Suppressor macrophage (primary cell): ENCODE data around the gene FAM50B.

Experiments
- DNase-seq, 4 experiments: peaks; one replicate each; pipeline ENCODE4 v3.0.0-alpha.2; 2020 to 2022

Gene FAM50B

DNA sequence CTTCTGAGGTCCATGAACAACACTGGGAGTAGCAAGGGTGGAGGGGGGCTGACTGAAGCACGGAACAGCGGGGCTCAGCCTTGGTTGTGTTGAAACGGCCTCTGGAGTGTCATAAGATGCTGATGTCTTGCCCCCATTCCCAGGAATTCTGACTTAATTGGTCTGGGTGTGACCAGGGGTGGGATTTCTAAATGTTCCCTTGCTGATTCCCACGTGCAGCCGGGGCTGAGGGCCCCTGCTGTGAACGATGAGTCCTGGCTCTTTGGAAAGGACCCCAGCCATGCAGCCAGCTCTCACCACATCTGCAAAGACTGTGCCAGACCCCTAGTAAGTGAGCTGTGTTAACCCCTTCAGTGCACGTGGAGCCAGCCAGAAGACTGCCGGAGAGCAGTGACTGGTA, 28.6 kb upstream of the FAM50B start:
- no peak for DNase-seq

DNA sequence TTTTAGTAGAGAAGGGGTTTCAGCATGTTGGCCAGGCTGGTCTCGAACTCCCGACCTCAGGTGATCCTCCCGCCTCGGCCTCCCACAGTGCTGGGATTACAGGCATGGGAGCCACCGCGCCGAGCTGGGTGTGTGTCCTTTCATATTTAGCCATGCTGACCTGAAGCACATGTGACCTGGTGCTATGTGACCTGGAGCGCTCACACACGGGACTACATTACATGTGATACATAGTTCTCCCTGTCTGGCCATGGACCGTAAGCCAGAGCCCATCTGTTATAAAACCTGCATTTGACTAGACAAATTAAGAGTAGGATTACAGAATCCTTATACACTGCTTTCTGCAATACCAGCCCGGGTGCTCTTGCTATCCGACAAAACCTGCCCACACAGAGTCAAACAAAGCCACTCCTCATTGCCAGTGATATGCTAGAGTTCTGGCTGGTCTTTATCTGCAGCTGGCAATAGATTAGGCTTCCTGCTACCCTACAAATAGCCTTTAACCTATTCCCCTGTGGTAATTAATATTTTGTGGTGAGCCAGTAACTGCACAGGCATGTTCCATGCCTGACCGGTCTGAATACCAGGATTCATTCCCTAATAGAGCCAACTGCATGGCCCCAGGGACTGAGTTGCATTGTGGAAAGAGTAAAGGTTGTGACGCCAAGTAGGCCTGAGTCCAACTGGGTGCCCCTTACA, 26.3 kb upstream of the FAM50B start:
- no peak for DNase-seq

DNA sequence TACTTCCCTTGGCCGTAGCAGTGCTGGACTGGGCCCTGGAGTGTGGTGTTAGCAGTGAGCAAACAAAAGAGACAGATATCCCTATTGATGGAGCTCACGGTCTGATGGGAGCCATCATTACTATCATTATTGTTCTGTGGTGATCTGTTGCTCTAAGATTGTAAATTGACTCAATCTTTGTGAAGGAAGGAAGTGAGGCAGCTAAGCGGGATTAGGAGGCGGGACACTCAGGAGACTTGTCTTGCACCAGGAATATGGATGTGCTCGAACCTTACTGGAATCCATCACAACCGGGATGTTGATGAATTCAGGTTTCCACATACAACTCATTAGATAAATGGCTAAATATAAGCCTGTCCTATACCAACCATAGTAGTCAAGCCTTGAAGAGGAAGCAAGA, 25.5 kb upstream of the FAM50B start:
- no peak for DNase-seq

DNA sequence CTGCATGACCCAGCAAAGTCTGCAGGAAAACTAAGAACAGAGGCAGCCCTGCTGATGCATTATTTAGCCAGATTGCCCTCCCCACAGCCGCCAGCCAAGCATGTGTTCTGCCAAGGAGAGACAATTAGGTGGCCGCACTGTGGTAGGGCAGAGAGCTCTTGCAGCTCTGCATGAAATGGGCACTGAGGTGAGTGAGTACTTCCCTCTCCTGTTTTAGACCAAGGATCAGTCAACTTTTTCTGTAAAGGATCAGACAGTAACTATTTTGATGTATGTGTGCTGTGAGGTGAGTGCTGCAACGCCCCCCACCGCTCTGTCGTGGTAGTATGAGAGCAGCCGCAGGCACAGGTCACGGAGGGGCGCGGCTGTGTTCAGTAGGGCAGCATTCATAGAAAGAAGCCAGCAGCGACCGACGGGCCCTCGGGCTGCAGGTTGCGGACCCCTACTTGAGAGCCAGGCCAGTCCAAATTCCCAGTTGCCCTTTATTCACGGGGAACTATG, 23.8 kb upstream of the FAM50B start:
- DNase-seq = no peak

DNA sequence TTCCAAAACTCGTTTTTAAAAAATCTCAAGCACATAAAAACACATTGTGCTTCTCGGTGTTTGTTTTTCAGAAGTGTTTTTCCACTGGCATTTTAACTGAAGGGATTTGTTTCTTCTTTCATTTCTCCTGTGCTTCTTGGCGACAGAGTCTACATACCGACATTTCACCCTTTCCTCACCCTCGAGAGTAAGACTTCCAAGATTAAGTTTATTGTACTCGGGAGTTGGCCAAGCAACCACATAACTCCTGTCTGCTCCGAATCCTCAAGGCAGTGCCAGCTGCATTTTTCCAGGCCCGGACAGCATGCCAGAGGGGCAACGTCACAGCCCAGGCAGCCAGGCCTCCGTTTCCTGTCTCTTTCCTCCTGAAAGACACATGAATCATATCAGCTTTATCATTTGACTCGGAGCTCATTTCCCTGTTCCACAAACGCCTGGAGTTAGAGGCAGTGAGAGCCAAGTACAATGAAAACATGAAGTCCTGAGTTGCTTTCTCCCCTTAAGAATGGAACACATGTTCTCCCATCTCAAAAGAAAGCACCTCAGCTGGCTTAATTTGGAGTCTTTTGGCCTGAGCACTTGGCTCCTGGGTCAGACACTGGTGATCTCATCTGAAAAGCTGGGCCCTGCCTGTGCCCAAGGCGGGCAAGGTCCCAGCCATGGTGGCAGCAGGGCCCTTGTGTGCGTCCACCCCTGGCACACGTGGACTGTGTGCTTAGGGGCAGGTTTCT, 23.2 kb upstream of the FAM50B start:
- DNase-seq = no peak

DNA sequence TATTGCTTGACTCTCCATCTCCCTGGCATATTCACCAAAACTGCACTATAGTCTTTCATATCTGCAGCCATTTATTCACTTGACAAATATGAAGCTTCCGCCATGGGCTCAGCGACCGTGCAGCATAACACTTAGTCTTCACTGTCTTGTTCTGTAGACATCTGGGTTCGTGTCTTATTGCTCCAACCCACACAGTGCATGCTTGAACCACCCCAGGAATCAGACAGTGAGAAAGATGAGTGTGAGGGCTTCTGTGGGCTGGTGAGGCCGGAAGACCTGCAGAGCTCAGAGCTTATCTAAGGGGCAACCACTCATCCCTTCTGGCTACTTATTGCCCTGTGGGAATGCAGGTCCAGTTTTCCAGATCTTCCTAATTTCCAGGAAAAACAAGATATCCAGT, 19.9 kb upstream of the FAM50B start:
- no peak for DNase-seq

DNA sequence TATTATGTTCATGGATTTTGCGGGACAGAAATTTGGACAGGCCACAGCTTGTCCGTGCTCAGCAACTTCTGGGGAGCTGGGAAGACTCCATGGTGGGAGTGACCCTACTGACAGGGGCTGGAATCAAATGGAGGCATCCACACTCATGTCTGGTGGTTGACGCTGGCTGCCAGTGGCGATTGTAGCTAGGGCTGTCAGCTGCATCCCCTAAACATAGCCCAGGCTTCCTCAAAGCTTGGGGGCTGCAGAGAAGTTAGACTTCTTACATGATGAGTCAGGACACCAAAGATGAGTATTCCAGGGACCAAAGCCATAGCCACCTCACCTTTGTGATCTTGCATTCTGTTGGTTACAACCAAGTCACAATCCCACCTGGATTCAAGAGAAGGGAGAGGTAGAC, 18.4 kb upstream of the FAM50B start:
- DNase-seq = no peak

DNA sequence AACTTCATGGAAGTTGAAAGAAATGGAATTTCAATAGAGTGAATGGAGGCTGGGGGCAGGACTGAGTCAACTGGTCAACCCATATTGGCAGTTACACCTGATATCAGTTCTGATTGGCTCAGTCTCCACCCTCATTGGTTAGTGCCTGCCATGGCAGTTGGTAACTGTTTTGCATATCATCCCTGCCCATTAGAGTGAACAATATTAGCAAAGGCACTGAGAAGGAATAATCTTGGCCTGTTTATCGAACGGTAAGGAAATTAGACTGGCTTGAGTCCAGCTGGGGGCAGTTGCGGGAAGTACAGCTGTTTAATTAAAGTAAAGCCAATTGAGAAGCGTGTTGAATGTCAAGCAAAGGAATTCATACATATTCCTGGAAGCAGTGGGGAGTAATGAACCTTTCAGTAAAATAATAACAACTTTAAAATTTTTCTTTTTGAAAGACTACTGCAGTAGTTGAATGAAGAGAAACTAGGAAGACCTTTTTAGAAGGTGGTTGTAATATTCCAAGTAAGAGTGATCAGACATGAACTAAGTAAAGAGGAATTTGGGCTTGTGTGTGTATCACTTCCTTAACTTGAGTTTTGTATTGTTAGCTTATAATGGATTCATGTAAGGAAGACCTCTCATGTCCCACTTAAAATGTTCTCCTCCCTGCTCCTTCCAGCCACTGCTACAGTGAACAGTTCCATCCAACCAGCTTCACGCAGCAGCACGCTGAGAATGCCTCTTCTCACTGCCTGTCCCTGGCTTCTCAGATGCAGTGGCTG, 17.2 kb upstream of the FAM50B start:
- no peak for DNase-seq

DNA sequence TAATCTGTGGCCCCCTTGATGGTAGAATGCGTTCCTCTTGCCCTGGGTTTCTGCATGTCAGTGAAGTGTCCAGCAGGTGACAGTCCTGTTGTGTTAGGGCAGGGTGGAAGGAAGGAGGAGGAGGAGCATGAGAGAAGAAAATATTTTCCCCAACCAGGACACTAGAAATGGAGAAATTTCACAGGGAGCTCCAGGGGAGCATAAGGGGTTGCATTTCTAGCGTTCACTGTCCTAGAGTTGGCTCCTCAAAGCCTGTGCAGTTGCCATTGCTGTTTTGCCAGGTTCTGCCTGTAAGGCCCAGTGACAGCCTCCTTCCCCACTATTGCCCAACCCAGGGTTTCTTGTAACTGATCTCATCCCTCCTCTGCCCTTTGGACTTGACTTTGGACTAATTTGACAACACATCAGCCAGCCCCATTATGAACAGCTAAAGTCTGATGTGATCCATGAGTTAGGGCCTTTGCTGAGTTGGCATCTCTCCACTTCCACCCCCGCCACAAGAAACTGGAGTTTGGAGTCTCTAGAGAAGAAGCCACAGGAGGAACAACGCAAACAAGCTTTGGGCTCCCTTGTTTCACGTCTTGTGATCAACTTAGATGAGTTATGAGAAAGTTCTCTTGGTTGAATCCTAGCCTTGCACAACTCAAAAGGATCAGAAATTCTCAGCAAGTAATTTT, 14.0 kb upstream of the FAM50B start:
- peak; percentile 71 to 81 (median 76) for DNase-seq

DNA sequence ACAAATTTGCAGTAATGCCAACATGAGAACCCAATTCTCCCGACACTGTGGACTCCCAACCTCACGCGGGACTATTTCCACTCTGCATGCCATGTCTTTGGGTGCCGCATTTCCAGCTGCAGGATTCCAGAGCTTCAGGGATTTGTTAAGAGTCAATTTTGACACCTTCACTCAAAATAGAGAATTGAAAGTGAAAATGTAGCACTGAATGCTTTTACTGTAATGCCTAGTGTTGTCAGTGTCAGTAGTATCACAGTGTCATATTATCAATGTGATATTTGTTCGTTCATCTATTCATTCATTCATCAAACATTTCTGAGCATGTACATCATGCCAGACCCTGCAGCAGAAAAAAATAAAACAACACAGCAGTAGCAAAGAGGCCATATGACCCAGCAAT, 13.4 kb upstream of the FAM50B start:
- no peak for DNase-seq

DNA sequence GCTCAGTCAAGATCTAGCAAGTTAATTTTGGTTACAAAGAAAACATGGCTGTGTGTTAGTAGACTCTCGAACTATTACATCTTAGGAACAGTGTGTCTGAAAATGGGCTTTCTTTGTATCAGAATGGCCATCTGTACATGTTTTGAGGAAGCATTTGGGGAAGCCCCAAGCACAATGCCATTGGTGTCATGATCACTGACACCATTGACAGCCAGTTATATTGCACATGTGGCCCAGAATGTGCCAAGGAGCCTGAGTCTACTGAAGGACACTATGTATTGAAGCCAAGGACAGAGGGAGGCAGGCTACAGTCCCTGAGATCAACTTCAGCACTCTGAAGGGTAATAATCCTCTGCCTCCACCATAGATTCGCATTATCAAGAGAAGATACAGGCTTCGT, 12.6 kb upstream of the FAM50B start:
- DNase-seq = peak; percentile 41 to 52 (median 48)

DNA sequence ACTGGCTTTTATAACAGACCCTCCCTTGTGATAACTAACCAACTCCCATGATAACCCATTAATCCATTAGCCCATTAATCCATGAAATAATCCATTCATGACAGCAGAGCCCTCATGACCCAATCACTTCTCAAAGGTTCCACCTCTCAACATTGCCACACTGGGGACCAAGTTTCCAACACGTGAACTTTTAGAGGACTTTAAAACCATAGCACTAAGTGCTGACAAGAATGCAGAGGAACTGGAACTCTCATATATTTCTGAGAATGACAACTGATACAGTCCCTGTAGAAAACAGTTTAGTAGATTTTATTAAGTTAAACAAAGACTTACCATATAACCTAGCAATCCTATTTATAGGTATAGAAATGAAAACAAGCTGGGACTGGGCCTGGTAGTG, 11.4 kb upstream of the FAM50B start:
- DNase-seq = no peak

DNA sequence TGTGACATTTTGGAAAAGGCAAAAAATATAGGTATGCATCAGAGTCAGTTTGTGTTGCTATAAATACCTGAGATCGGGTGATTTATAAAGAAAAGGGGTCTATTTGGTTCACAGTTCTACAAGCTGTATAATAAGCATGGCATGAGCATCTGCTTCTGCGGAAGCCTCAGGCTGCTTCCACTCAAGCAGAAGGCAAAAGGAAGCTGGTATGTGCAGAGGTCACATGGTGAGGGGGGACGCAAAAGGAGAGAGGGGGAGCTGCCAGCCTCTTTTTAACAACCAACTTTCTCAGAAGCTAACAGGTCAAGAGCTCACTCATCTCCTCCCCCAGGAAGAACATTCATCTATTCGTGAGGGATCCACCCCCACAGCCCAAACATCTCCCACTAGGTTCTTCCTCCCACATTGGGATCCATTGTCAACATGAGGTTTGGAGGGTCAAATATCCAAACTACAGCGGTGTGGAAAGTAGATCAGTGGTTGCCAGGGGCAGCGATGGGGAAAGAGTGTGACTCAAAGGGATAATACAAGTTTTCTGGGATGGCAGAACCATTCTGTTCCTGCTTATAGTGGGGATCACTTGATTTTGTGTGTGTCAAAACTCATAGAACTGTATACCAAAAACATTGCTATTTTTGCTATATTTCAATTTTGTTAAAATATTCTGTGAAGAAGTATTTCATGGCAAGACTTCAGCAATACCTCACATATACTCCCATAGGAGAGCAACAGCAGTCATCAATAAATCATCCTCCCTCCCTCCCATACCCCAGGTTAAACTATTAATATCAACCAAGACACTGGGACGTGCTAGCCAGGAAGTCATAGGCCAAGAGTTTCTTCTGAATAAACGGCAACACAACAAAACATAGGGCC, 9.9 kb upstream of the FAM50B start:
- DNase-seq = no peak

DNA sequence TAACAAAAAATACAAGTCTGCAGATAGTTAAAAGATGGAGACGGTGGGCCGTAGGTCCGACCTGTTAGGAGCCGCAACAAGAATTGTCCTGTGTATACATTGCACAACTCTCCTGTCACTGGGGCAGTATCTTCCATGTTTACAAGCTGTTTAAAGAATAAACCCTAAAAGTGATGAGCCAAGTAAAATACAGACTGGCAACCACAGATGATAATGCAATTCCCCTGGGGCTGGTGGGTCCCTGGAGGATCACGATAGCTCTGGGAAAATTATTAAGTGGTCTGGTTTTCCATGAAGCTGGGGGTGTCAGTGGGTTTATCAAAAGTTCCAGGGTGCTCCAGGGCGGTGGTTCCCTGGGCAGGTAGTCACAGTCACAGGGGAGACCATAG, 8.1 kb upstream of the FAM50B start:
- DNase-seq = no peak

DNA sequence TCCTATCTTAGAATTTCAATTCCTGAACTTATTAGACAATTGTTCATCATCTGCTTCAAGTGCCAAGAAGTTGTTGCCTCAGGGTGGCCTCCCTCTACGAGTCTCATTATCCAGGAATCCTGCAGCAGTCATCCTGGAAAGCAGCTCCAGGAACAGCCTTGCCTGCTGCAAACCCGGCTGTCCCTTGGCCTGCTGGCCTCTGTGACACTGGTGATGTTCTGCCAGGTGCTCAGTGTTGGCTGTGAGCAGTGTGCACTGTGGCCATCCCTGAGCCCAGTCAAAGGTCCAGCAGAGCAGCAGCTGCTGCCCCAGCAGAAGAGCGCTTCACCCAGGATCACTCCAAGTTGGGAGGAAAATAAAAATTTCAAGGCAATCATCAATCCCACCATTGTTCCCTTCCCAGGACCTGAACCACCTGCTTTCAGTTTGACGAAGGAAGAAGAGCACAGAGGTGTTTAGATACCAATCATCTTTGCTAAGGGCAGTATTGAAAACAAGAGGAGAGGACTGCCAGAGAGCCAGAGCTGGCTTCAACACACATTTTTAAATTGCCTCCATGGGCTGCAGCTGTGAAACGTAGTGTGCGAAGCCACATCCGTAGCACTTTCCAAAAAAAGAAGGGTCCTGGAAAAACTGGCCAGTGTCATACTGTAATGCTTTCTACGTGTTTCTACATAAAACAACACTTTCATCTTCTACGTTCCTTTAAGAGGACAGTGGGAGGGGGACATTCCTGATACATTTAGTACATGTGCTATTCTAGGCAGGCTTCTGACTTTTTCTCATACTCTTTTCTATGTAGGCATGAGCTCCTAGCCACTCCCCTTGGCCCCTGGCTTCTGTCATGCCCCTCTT, 7.2 kb upstream of the FAM50B start:
- DNase-seq = no peak

DNA sequence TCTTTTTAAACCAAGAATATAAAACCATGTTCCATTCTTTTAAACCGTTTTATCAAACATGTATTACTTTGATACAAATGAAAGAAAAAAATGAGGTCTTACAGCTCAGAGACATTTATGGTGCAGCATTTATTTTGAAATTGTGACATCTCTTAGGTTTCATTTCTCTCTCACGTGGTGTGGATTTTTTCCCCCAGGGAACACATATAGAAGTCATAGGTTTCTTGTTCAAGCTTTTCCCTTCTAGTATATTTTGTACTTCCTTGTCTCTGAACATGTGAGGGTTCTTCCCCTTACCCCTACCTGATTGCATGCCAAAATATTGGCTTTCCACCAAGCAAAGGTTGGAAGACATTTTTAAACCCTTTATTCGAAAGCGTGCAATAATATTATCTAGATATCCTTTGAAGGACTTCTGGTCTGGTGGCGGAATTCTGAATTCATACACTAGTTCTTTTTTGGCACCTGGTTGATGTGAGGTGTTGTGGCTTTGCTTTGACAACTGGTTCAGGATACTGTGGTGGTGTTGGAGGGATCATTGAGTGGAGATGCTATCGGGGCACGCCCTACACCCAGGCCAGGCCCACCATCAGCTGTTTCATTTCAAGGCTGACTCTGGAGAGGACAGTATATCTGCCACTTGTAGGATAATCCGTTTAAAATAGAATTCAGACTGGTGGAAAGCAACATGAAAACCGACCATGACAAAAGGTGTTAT, 5.6 kb upstream of the FAM50B start:
- peak in 2 of 4 experiments; percentile 30 to 49 for DNase-seq

DNA sequence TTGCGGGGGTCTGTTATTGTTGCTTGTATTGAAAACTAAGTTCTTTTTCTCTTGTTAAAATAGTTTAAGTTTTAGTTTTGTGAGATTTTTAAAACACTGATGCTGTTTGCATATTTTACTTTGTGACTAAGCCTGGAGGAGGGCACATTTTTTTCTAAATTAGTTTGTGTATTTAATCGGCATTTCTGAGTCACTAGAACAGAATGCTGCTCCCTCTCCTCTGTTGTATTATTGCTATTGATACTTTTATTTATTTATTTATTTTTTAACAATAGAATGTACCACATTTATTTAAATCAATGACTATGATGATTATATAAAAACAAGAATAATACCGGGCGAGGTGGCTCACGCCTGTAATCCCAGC, 5.1 kb upstream of the FAM50B start:
- no peak for DNase-seq

DNA sequence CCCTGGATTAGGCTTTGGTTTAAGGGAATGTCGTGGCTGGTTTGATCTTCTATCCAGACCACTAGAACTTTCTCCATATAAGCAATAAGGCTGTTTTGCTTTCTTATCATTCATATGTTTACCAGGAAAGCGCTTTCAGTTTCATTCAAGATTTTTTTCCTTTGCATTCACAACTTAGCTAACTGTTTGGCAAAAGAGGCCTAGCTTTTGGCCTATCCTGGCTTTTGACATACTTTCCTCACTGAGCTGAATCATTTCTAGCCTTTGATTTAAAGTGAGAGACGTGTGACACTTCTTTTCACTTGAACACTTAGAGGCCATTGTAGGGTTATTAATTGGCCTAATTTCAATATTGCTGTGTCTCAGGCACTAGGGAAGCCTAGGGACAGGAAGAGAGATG, 1.7 kb upstream of the FAM50B start:
- DNase-seq = no peak

DNA sequence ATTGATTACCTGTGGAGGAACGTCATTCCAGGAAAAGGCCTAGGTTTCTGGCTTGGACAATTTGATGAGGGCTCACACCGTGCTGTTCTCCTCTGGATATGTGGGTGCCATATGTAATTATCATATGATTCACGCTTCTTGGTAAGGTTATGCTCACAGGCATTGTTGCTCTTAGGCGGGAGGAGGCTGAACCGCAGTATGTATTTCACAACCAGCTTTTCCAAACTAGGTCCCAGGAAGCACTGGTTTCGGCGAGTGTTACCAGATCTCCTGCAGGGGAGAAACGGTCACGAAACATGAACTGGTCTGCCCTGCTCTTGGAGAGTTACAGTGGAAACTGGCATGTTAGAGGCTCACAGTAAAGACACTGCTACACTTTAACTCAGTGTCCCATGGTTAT, 793 bp upstream of the FAM50B start:
- DNase-seq = peak; percentile 9 to 37 (median 30)
